ENCODE data around the gene BRINP2.

DNA sequence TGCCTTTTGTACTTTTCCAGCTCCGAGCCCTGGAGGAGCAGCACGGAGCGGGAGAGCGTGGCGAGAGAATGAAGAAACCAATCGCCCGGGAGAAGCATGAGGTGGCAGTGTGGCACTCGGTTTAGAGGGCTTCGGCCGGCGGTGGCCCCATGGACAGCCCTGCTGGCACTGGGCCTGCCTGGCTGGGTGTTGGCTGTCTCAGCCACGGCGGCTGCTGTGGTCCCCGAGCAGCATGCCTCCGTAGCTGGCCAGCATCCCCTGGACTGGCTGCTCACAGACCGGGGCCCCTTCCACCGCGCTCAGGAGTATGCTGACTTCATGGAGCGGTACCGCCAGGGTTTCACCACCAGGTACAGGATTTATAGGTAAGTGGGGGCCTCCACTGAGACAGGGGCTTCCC is 59.0 kb downstream of the BRINP2 start:
- TF ChIP-seq, protein P1, sequence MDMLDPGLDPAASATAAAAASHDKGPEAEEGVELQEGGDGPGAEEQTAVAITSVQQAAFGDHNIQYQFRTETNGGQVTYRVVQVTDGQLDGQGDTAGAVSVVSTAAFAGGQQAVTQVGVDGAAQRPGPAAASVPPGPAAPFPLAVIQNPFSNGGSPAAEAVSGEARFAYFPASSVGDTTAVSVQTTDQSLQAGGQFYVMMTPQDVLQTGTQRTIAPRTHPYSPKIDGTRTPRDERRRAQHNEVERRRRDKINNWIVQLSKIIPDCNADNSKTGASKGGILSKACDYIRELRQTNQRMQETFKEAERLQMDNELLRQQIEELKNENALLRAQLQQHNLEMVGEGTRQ (CRISPR knock-in tag; IDR thresholded peaks at IDR 0.05), result no peak
- TF ChIP-seq ZNF232 (CRISPR knock-in tag; IDR thresholded peaks at IDR 0.05), result no peak
- TF ChIP-seq, protein P2, sequence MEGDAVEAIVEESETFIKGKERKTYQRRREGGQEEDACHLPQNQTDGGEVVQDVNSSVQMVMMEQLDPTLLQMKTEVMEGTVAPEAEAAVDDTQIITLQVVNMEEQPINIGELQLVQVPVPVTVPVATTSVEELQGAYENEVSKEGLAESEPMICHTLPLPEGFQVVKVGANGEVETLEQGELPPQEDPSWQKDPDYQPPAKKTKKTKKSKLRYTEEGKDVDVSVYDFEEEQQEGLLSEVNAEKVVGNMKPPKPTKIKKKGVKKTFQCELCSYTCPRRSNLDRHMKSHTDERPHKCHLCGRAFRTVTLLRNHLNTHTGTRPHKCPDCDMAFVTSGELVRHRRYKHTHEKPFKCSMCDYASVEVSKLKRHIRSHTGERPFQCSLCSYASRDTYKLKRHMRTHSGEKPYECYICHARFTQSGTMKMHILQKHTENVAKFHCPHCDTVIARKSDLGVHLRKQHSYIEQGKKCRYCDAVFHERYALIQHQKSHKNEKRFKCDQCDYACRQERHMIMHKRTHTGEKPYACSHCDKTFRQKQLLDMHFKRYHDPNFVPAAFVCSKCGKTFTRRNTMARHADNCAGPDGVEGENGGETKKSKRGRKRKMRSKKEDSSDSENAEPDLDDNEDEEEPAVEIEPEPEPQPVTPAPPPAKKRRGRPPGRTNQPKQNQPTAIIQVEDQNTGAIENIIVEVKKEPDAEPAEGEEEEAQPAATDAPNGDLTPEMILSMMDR (IDR thresholded peaks at IDR 0.05), result no peak
- TF ChIP-seq ESRRA (CRISPR knock-in tag; IDR thresholded peaks at IDR 0.05; ENCODE audit: borderline replicate concordance), result no peak
